Nephron (organoid): ENCODE results near the gene CDKL1.

Experiments
- H3K27ac Mint-ChIP-seq, 3 experiments: 2 replicates each; pipeline ENCODE4 v1.8.0; 2020; ENCODE audit warnings: mixed read lengths in 3 of 3, mild to moderate bottlenecking in 2 of 3, moderate library complexity in 1 of 3
- H3K27me3 Mint-ChIP-seq: 2 replicates; pipeline ENCODE4 v1.8.0; 2021; ENCODE audit warnings: low read depth, mild to moderate bottlenecking, moderate library complexity, mixed read lengths
- H3K36me3 Mint-ChIP-seq: 2 replicates; pipeline ENCODE4 v1.8.0; 2020; ENCODE audit warnings: low read depth, mixed read lengths
- H3K4me1 Mint-ChIP-seq: 2 replicates; pipeline ENCODE4 v1.8.0; 2020; ENCODE audit warnings: mixed read lengths
- H3K4me3 Mint-ChIP-seq, 3 experiments: 2 replicates each; pipeline ENCODE4 v1.8.0; 2020; ENCODE audit warnings: mild to moderate bottlenecking in 3 of 3, mixed read lengths in 3 of 3, moderate library complexity in 2 of 3
- H3K9me3 Mint-ChIP-seq: 2 replicates; pipeline ENCODE4 v1.8.0; 2020; ENCODE audit warnings: mixed read lengths
- CTCF ChIP-seq, 3 experiments: fragments of 200-600 bp; sonication (generic); IDR thresholded peaks; one replicate each; pipeline ENCODE4 v1.5.0; 2021; ENCODE audit warnings: antibody characterized with exemption in 3 of 3; ENCODE audit not compliant: unreplicated experiment in 3 of 3

CDKL1 gene

DNA sequence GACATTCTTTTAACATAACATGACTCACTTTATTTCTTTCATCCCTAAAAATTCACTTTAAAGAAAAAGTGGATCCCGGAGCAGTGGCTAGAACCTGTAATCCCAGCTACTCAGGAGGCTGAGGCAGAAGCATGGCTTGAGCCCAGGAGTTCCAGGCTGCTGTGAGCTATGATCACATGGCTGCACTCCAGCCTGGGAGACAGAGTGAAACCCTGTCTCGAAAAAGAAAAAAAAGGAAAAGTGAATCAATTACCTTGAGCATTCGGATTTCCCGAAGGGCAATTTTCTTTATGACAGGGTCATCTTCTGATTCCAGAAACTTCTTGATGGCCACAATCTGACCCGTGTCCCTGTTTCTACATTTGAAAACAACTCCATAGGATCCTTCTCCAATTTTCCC, 1.2 kb downstream of the CDKL1 start:
- TF ChIP-seq CTCF (IDR thresholded peaks at IDR 0.05; ENCODE audit: unreplicated experiment in 3 of 3), result no peak

GRCh38 chr14:50394713-50395112, 2.0 kb downstream of the CDKL1 start:
- H3K27ac Mint-ChIP-seq, result no peak overlapping the region
- no peaks in the 10 kb centered on the region for H3K36me3 Mint-ChIP-seq
- peaks cover 8% of the 10 kb centered on the region for H3K27me3 Mint-ChIP-seq
- no peak for TF ChIP-seq CTCF (IDR thresholded peaks at IDR 0.05; ENCODE audit: unreplicated experiment in 3 of 3)
- peak overlapping the region in 2 of 3 experiments; percentile 94 for H3K4me3 Mint-ChIP-seq
- peaks cover 22% of the 10 kb centered on the region for H3K4me1 Mint-ChIP-seq
- no peaks in the 10 kb centered on the region for H3K9me3 Mint-ChIP-seq

More for the DNA sequence above, 1.2 kb downstream of the CDKL1 start:
- Mint-ChIP-seq H3K27me3 (peaks cover 8% of the 10 kb centered on the region), H3K36me3 (no peaks in the 10 kb centered on the region), H3K27ac (peak overlapping the region in 1 of 3 experiments; percentile 73), H3K9me3 (no peaks in the 10 kb centered on the region), H3K4me1 (peaks cover 30% of the 10 kb centered on the region), H3K4me3 (peak overlapping the region; percentile 81 to 94 (median 94))

- H3K4me3 Mint-ChIP-seq, result no peak overlapping the region
- peaks cover 5% of the 10 kb centered on the region for H3K4me1 Mint-ChIP-seq
- H3K9me3 Mint-ChIP-seq, result no peaks in the 10 kb centered on the region
- H3K27ac Mint-ChIP-seq, result peak overlapping the region in 1 of 3 experiments; percentile 41
- no peaks in the 10 kb centered on the region for H3K27me3 Mint-ChIP-seq
- no peak for TF ChIP-seq CTCF (IDR thresholded peaks at IDR 0.05; ENCODE audit: unreplicated experiment in 3 of 3)
- no peaks in the 10 kb centered on the region for H3K36me3 Mint-ChIP-seq
These were observed 6.8 kb downstream of the CDKL1 start for GRCh38 chr14:50389668-50390441.

- TF ChIP-seq CTCF (IDR thresholded peaks at IDR 0.05; ENCODE audit: unreplicated experiment in 3 of 3), result no peak
- Mint-ChIP-seq H3K4me3 (no peak overlapping the region), H3K27ac (no peak overlapping the region), H3K9me3 (no peaks in the 10 kb centered on the region), H3K4me1 (peaks cover 12% of the 10 kb centered on the region), H3K27me3 (no peaks in the 10 kb centered on the region), H3K36me3 (no peaks in the 10 kb centered on the region)
These were observed 8.3 kb downstream of the CDKL1 start for GRCh38 chr14:50388256-50388931.

DNA sequence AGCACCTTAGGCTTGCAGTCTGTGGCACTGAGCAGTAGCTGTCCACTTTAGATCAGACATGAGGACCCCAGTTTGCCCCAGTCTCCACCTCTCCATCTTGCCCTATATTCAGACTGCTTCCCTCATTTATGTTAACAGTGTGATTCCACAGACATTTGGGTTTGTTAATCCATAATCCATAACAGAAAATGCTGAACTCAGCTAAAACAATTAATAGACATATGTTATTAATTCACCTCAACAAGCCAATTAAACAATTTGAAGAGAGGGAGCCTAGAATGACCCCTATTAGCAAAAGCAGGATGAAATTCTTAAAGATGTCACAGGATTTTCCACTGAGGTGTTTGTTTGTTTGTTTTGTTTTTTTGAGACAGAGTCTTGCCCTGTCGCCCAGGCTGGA, 9.1 kb downstream of the CDKL1 start:
- Mint-ChIP-seq H3K9me3 (no peaks in the 10 kb centered on the region), H3K4me1 (peaks cover 12% of the 10 kb centered on the region), H3K4me3 (no peak overlapping the region), H3K36me3 (no peaks in the 10 kb centered on the region), H3K27me3 (no peaks in the 10 kb centered on the region), H3K27ac (no peak overlapping the region)
- no peak for TF ChIP-seq CTCF (IDR thresholded peaks at IDR 0.05; ENCODE audit: unreplicated experiment in 3 of 3)
